HCT116 (cell line): ENCODE results near the gene PSKH1. TPM values are rescaled to one million over a fixed set of nuclear protein-coding genes. Genes with fewer than 3 reads are reported as not detected.

ENCODE experiments used
- ATAC-seq: fragments of 200-7000 bp; cut with Tn5 transposase; 2 replicates; pipeline ENCODE4 v1.9.1; 2020; ENCODE audit warnings: mild to moderate bottlenecking, moderate library complexity
- BruUV-seq: library from RNA; stranded (reverse); fragments of 400-500 nt; replicated peaks from 2 replicates; lab custom pipeline; 2021; lab: Mats Ljungman, UMichigan
- CTCF ChIA-PET: fragments of 300-600 bp; sonication (Branson Sonifier 250); formaldehyde crosslinking; loops from one replicate; lab custom pipeline; 2021; ENCODE audit warnings: antibody characterized with exemption; lab: Charles Lee
- POLR2A ChIA-PET: fragments of 300-600, 350-600 bp; sonication (Branson Sonifier 250); formaldehyde crosslinking; loops from one replicate; lab custom pipeline; 2021; ENCODE audit warnings: antibody characterized with exemption; lab: Charles Lee
- RAD21 ChIA-PET, 2 experiments: fragments of 300-600 bp; sonication (Branson Sonifier 250); formaldehyde crosslinking; loops; one replicate each; lab custom pipeline; 2023; ENCODE audit warnings: low total read pairs in 2 of 2; ENCODE audit not compliant: uncharacterized antibody in 2 of 2, unreplicated experiment in 2 of 2, low non-redundant PET in 1 of 2; lab: Charles Lee
- DNase-seq: peaks from one replicate; pipeline ENCODE4 v3.0.0-alpha.2; 2010; ENCODE audit warnings: low read depth, low spot score
- H2AFZ ChIP-seq: fragments of 200-600 bp; shearing (Covaris generic), sonication (generic); 2 replicates; pipeline ENCODE4 v1.6.1; 2017; ENCODE audit warnings: low read depth, mixed run types, mixed read lengths, antibody characterized with exemption, low read length; ENCODE audit not compliant: poor library complexity, severe bottlenecking
- H3K27ac ChIP-seq: 2 replicates; pipeline ENCODE4 v1.5.1; 2012; ENCODE audit warnings: low read depth, low read length
- H3K27me3 ChIP-seq: fragments of 200-600 bp; sonication (generic); 2 replicates; pipeline ENCODE4 v1.6.1; 2016; ENCODE audit warnings: mixed run types, low read length, mixed read lengths; ENCODE audit not compliant: insufficient read depth
- H3K36me3 ChIP-seq, 2 experiments: fragments of 200-500 bp in 1 of 2; fragments of 200-600 bp in 1 of 2; sonication (Bioruptor generic) in 1 of 2; sonication (generic) in 1 of 2; 2 replicates each; pipeline versions ENCODE4 v1.5.1 to v1.6.1; 2014 to 2016; ENCODE audit warnings: low read length in 2 of 2, inconsistent platforms in 1 of 2, mixed read lengths in 1 of 2, mixed run types in 1 of 2; ENCODE audit not compliant: insufficient read depth in 2 of 2, control insufficient read depth in 1 of 2
- H3K4me1 ChIP-seq, 2 experiments: fragments of 200-600 bp in 1 of 2; sonication (generic) in 1 of 2; 2 replicates each; pipeline versions ENCODE4 v1.5.1 to v1.6.1; 2012 to 2017; ENCODE audit warnings: low read length in 2 of 2, inconsistent platforms in 1 of 2, mild to moderate bottlenecking in 1 of 2, mixed read lengths in 1 of 2, mixed run types in 1 of 2, moderate library complexity in 1 of 2; ENCODE audit not compliant: insufficient read depth in 2 of 2, control insufficient read depth in 1 of 2
- H3K4me2 ChIP-seq: fragments of 200-600 bp; sonication (generic); 2 replicates; pipeline ENCODE4 v1.6.1; 2017; ENCODE audit warnings: mixed run types, low read length, mixed read lengths
- H3K4me3 ChIP-seq, 2 experiments: fragments of 200-600 bp in 1 of 2; sonication (generic) in 1 of 2; replicated peaks in 1 of 2; 2 replicates each; pipeline ENCODE4 v1.5.1; 2011 to 2016; ENCODE audit warnings: low read length in 2 of 2, control low read depth in 1 of 2, low read depth in 1 of 2, mild to moderate bottlenecking in 1 of 2, mixed read lengths in 1 of 2, mixed run types in 1 of 2
- H3K79me2 ChIP-seq: fragments of 200-600 bp; sonication (generic); 2 replicates; pipeline ENCODE4 v1.6.1; 2017; ENCODE audit warnings: mild to moderate bottlenecking, mixed run types, low read length, moderate library complexity, mixed read lengths; ENCODE audit not compliant: insufficient read depth
- H3K9ac ChIP-seq: fragments of 200-600 bp; sonication (generic); 2 replicates; pipeline ENCODE4 v1.6.1; 2016; ENCODE audit warnings: low read length, mixed read lengths
- H3K9me2 ChIP-seq: fragments of 200-600 bp; sonication (generic), shearing (Covaris generic); 2 replicates; pipeline ENCODE4 v1.6.1; 2017; ENCODE audit warnings: mixed run types, mild to moderate bottlenecking, moderate library complexity; ENCODE audit not compliant: insufficient read depth
- H3K9me3 ChIP-seq, 2 experiments: fragments of 200-500 bp in 1 of 2; fragments of 200-600 bp in 1 of 2; sonication (Bioruptor generic) in 1 of 2; sonication (generic) in 1 of 2; 2 replicates each; pipeline ENCODE4 v1.6.1; 2014 to 2017; ENCODE audit warnings: low read length in 2 of 2, mixed read lengths in 2 of 2, inconsistent platforms in 1 of 2, low read depth in 1 of 2, mild to moderate bottlenecking in 1 of 2, mixed run types in 1 of 2, moderate library complexity in 1 of 2; ENCODE audit not compliant: control insufficient read depth in 1 of 2, insufficient read depth in 1 of 2
- H4K20me1 ChIP-seq: fragments of 200-600 bp; sonication (generic), shearing (Covaris generic); 2 replicates; pipeline ENCODE4 v1.6.1; 2017; ENCODE audit warnings: mixed run types, mild to moderate bottlenecking, moderate library complexity; ENCODE audit not compliant: insufficient read depth
- CEBPB ChIP-seq: IDR thresholded peaks from 2 replicates; pipeline ENCODE4 v1.6.1; 2012; ENCODE audit warnings: low read depth
- EGR1 ChIP-seq: IDR thresholded peaks from 2 replicates; pipeline ENCODE4 v1.6.1; 2012; ENCODE audit warnings: low read depth
- EZH2 ChIP-seq: fragments of 200-600 bp; sonication (generic); IDR thresholded peaks from 2 replicates; pipeline ENCODE4 v1.6.1; 2017; ENCODE audit warnings: antibody characterized with exemption, mixed run types
- EZH2phosphoT487 ChIP-seq: fragments of 200-600 bp; IDR thresholded peaks from 2 replicates; pipeline ENCODE4 v1.6.1; 2018; ENCODE audit warnings: antibody characterized with exemption, borderline replicate concordance
- JUND ChIP-seq: IDR thresholded peaks from 2 replicates; pipeline ENCODE4 v1.6.1; 2012
- MAX ChIP-seq: IDR thresholded peaks from 2 replicates; pipeline ENCODE4 v1.6.1; 2012
- POLR2A ChIP-seq: IDR thresholded peaks from 2 replicates; pipeline ENCODE4 v1.7.0; 2011; ENCODE audit warnings: borderline replicate concordance; ENCODE audit not compliant: insufficient read depth, insufficient read length; ENCODE audit errors: extremely low read depth
- POLR2AphosphoS5 ChIP-seq: IDR thresholded peaks from 2 replicates; pipeline ENCODE4 v1.6.1; 2011; ENCODE audit warnings: mild to moderate bottlenecking, low read depth, low read length, moderate library complexity
- RAD21 ChIP-seq: IDR thresholded peaks from 2 replicates; pipeline ENCODE4 v1.6.1; 2012; ENCODE audit warnings: low read depth, mild to moderate bottlenecking
- SIN3A ChIP-seq: IDR thresholded peaks from 2 replicates; pipeline ENCODE4 v1.6.1; 2012; ENCODE audit warnings: low read depth
- SRF ChIP-seq: IDR thresholded peaks from 2 replicates; pipeline ENCODE4 v1.6.1; 2012; ENCODE audit warnings: low read depth
- TCF7L2 ChIP-seq: IDR thresholded peaks from 2 replicates; pipeline ENCODE4 v1.7.0; 2011; ENCODE audit warnings: borderline replicate concordance, inconsistent platforms; ENCODE audit not compliant: insufficient read depth, insufficient read length; ENCODE audit errors: extremely low read depth
- YY1 ChIP-seq: IDR thresholded peaks from 2 replicates; pipeline ENCODE4 v1.6.1; 2011; ENCODE audit warnings: low read length, low read depth, moderate library complexity, mild to moderate bottlenecking; ENCODE audit not compliant: insufficient replicate concordance; ENCODE audit errors: extremely low read depth
- ZFX ChIP-seq: fragments of 450-650 bp; IDR thresholded peaks from 2 replicates; pipeline ENCODE4 v1.6.1; 2017
- ZNF274 ChIP-seq: fragments of 200-500 bp; sonication (Bioruptor generic); IDR thresholded peaks from 2 replicates; pipeline ENCODE4 v1.6.1; 2014; ENCODE audit warnings: mild to moderate bottlenecking, low read depth, low read length, inconsistent platforms
- intact Hi-C: fragments of 100-400 bp; cut with micrococcal nuclease; formaldehyde crosslinking; loops from 2 replicates; pipeline ENCODE4 v1.10.0; 2022
- total RNA-seq: library from RNA; stranded (reverse); gene quantifications from one replicate; pipeline ENCODE4 v1.2.1, GENCODE V29; 2021; ENCODE audit not compliant: unreplicated experiment

PSKH1 gene
- total RNA-seq, 1 experiment from 2014 or later = 16.2 TPM

GRCh38 chr16:67932462-67932840 lies 39.4 kb downstream of the PSKH1 start:
- Histone ChIP-seq H3K79me2 (peaks cover 32% of the 10 kb centered on the region), H3K27me3 (no peaks in the 10 kb centered on the region), H2AFZ (no peak overlapping the region), H3K27ac (no peak overlapping the region), H3K4me3 (no peak overlapping the region), H3K36me3 (peaks cover 0 to 8% of the 10 kb centered on the region in 2 experiments; a peak in 2 of 4 replicates), H4K20me1 (no peaks in the 10 kb centered on the region), H3K4me2 (no peak overlapping the region), H3K9ac (no peak overlapping the region), H3K4me1 (peaks cover 3 to 25% of the 10 kb centered on the region in 2 experiments; a peak in 3 of 4 replicates), H3K9me3 (no peaks in the 10 kb centered on the region), H3K9me2 (no peaks in the 10 kb centered on the region)
- intact Hi-C loops = loop anchor here (10.0 kb wide), 1 partner anchor 408 kb away; the partner anchor contains the start of gene RIPOR1
- no TSS peak for BruUV-seq
- TF ChIP-seq JUND (no peak), SRF (no peak), POLR2A (no peak), MAX (no peak), EZH2 (no peak), RAD21 (no peak), EZH2phosphoT487 (no peak), CEBPB (no peak), ZFX (no peak), YY1 (no peak), TCF7L2 (no peak), EGR1 (no peak), POLR2AphosphoS5 (no peak), ZNF274 (no peak), SIN3A (no peak)
- DNase-seq (no peak), ATAC-seq (no peak)
- CTCF ChIA-PET = no interaction called here
- POLR2A ChIA-PET = no interaction called here
- RAD21 ChIA-PET = no interaction called here
